LNCAP (cell line): ENCODE measurements around the gene ZNF74.

Experiments used
- TF ChIP-seq, protein P1 (sequence below): fragments of 450-650 bp; IDR thresholded peaks from 2 replicates; pipeline ENCODE4 v1.5.1; 2017; ENCODE audit warnings: mild to moderate bottlenecking

The ZNF74 gene

DNA sequence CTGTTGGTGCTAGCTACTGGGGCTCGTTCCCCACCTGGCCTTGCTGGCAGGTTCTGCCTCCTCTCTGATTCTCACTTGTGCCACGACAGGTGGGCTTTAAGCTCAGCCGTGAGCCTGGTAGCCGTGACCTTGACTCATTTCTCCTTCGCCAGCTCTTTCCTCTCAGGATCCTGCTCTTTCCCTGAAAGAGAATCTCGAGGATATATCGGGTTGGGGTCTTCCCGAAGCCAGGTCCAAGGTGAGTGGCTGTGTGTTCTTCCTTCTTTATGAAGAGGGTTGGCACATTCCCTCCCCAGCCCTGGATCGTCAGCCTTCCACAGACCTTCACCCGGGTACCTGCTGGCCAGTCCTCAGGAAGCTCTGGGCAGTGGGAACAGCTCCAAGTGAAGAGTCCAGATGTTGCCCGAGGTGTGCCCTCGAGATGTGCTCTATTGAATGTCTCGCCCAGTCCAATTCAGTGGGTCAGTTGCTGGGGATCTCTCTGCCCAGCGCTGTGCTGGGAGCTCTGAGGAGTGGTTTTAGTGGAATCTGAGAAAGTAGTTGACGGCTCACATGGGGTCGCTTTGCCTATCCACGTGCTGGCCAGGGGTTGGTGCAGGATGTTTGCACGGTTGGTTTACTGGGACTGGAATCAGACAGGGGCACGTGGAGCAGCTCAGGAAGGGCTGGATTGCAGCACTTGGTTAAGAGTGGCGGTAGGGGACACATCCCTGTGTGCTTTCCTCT is 1.4 kb downstream of the ZNF74 start:
- TF ChIP-seq, protein P1, sequence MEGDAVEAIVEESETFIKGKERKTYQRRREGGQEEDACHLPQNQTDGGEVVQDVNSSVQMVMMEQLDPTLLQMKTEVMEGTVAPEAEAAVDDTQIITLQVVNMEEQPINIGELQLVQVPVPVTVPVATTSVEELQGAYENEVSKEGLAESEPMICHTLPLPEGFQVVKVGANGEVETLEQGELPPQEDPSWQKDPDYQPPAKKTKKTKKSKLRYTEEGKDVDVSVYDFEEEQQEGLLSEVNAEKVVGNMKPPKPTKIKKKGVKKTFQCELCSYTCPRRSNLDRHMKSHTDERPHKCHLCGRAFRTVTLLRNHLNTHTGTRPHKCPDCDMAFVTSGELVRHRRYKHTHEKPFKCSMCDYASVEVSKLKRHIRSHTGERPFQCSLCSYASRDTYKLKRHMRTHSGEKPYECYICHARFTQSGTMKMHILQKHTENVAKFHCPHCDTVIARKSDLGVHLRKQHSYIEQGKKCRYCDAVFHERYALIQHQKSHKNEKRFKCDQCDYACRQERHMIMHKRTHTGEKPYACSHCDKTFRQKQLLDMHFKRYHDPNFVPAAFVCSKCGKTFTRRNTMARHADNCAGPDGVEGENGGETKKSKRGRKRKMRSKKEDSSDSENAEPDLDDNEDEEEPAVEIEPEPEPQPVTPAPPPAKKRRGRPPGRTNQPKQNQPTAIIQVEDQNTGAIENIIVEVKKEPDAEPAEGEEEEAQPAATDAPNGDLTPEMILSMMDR: no peak

DNA sequence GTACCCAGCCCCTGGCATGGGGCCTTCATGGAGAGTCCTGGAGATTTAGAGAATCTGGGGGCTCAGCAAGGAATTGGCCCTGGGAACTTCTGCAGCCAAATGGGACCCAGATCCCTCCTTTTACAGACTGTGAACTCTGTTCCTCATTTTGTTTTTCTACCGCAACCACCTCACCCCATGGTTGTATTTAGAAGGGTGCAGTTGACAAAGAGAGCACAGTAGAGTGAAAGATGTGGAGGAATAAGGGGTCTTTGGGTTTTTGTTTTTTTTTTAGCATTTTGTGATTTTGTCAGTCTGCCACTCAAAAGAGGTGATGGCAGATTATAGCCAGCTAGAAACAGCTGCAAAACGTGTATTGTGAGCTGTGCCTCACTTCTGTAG is 1.9 kb downstream of the ZNF74 start:
- TF ChIP-seq, protein P1: no peak

DNA sequence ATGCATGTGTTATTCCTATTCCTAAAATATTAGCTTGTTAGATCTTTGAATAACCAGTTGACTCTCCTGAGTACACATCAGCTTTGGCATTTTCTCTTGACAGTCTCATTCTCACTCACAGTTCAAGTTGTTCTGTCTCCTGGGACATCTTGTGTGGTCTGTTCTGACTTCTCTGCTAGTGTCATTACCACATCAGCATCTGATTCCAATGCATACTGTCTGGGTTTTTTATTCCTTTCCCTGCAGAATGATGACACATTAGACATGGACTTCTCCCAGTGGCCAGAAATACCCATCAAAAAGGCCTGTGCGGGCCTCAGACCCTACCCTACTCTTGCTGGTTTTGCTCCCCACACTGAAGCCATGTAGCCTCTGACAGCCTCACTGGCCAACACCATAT is 2.7 kb downstream of the ZNF74 start:
- TF ChIP-seq, protein P1: no peak

DNA sequence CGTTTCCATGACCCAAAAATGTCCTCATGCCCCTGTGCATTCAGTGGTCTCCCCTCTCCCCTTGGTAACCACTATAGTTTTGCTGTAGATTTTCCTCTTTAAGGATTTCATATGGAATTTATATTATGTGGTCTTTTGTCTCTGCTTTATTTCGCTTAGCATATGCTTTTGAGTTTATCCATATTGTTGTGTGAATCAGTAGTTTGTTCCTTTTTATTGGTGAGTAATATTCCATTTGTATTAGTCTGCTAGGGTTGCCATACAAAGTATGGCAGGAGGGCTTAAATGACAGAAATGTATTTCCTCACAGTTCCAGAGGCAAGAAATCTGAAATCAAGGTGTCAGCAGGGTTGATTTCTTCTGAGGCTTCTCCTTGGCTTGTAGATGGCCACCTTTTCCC is 3.5 kb downstream of the ZNF74 start:
- TF ChIP-seq, protein P1: no peak

DNA sequence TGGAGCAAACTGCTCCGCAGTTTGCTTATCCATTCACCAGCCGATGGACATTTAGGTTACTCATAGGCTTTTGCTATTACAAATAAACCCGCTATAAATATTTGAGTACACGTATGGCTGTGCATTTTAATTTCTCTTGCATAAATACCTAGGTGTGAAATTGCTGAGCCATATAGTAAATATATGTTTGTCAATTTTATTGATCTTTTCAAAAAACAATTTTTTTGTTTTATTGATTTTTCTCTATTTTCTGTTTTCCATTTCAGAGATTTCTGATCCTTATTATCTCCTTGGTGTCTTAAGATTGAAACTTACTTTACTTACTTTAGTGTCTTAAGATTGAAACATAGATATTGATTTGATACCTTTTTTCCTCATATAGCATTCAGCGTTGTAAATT is 4.5 kb downstream of the ZNF74 start:
- TF ChIP-seq, protein P1: no peak

DNA sequence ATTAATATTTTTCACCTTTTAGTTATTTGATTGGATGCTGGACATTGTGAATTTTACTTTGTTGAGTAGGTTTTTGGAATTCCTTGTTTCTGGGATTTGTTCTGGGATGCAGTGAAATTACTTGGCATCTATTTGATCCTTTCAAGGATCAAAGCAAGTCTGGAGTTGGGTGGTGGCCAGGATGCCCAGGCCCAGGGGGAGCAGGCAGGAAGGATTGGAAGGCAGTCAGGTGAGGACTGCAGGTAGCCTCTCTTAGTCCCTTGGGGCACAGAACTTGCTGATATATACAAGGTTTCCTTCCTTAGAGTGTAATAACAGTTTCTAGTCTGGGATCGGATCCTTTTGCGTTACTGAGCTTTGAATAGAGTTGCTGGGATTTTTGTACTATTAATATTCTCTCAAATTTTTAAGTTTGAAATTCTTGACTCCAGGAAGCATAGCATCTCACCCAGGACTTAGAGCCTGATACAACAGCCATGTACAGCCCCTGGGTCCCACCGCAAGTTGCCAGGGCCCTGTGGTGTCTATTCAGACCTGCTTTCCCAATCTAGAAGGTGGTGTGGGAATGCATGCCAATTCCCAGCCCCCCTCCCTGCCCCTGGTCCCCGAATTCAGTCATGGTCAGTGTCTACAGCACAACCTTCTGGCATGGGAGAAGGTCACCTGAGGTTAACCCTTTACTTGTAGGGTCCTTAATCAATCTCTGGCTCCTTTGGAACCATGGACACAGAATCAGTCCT is 6.1 kb downstream of the ZNF74 start:
- TF ChIP-seq, protein P1: no peak

DNA sequence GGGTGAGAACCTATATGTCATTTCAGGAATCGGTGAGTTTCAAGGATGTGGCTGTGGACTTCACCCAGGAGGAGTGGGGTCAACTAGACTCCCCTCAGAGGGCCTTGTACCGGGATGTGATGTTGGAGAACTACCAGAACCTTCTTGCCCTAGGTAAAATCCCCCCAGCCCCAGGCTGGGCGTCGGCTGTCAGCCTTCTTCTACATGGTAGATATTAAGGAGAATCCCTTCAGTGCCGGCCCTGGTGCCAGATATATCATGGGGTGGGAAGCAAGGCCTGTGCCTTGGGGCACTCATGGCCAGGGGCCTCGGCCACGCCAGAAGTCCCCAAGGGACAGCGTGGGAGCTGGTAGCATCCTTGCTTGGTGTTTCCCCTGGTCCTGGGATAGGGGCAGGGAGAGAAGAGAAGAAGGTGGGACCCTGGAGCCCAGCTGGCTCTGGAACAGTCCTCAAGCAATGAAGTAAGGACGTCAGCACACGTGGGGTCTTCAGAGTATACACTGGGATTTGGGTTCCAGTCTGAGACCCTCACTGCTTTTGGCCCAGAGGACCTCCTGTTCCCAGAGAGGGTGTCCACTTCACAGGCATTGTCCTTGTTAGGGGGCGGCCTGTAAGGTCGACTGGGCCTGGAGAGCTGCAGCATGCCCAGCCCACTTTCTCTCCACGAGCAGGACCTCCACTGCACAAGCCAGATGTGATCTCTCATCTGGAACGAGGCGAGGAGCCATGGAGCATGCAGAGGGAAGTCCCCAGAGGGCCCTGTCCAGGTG is 6.8 kb downstream of the ZNF74 start:
- TF ChIP-seq, protein P1: no peak
